ENCODE data around the gene NLRP4. TPM values are rescaled to one million over a fixed set of nuclear protein-coding genes. Genes with fewer than 3 reads are reported as not detected.

The NLRP4 gene
- total and polyA plus RNA-seq, 2 of the 4 experiments (the other 2 are of a cell fraction) = not detected

DNA sequence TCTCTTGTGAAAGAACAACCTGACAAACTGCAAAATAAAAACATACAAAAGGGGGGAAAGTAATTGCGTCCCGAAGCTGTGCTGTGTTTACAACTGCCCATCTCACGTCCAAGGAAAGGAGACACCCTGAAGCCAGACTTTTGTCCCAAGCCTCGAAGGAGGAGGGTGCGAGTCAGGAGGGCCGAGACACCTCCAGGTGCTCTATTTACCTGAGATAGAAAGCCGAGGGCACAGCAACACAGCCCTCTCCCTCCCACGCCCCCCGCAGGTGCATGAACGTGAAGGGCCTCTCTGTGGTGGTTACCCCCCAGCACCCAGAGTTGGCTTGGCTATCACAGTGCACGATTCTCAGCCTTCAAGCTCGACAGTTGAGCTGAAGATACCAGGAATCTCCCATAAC, 62.6 kb downstream of the NLRP4 start:
- no peak overlapping the region for H3K23ac ChIP-seq (ENCODE audit: low read depth, low read length)
- H4K5ac ChIP-seq (ENCODE audit: low read depth, low read length) = no peak overlapping the region
- no peaks in the 10 kb centered on the region for H3K79me1 ChIP-seq (ENCODE audit: low read depth in 1 of 2, low read length in 2 of 2)
- H2BK120ac ChIP-seq (ENCODE audit: low read depth, low read length) = no peak overlapping the region
- 80% methylated on average over 2 of the region's 12 CpGs; no CpG with 5 or more reads in 1 of the 2 experiments for WGBS, 2 experiments (ENCODE audit: extremely low coverage in 2 of 2, insufficient read length in 1 of 2)
- ATAC-seq (ENCODE audit: low read depth) (no peak), DNase-seq (no peak)
- in situ Hi-C loops (cut with MboI; ENCODE audit: low sequenced_read_pairs) (no loop called here), dilution Hi-C loops (cut with HindIII; ENCODE audit: low sequenced_read_pairs, unreplicated experiment) (no loop called here), intact Hi-C loops (cut with micrococcal nuclease) (no loop called here)
- H2AK9ac ChIP-seq (replicated peaks; ENCODE audit: low read depth, low read length, poor library complexity) = no peak overlapping the region
- no peak overlapping the region for H2BK15ac ChIP-seq (ENCODE audit: low read depth, low read length)
- H2AFZ ChIP-seq (replicated peaks; ENCODE audit: low read length, poor library complexity) = no peak overlapping the region
- no peak overlapping the region for H3K14ac ChIP-seq (replicated peaks; ENCODE audit: low read depth, low read length)
- H2AK5ac ChIP-seq (ENCODE audit: low read depth, low read length) = no peak overlapping the region
- H3K36me3 ChIP-seq (ENCODE audit: control insufficient read depth, insufficient read depth, low read length) = no peaks in the 10 kb centered on the region
- ChIA-PET POLR2A (ENCODE audit: unreplicated experiment) (no interaction called here), CTCF (no interaction called here)
- no peaks in the 10 kb centered on the region for H3K27me3 ChIP-seq (ENCODE audit: control insufficient read depth, insufficient read depth, low read length)
- no peak overlapping the region for H3K56ac ChIP-seq (ENCODE audit: extremely low read depth, insufficient read depth, low read length)
- no peak overlapping the region for H2BK5ac ChIP-seq (ENCODE audit: low read depth, low read length, poor library complexity, severe bottlenecking)
- H3K18ac ChIP-seq (ENCODE audit: low read depth, low read length) = no peak overlapping the region
- H3K4ac ChIP-seq (ENCODE audit: low read depth, low read length) = no peak overlapping the region
- no peaks in the 10 kb centered on the region for H3K4me1 ChIP-seq (ENCODE audit: control insufficient read depth, insufficient read depth, low read length)
- H4K20me1 ChIP-seq (ENCODE audit: insufficient read depth, low read length) = no peaks in the 10 kb centered on the region
- H2BK20ac ChIP-seq (ENCODE audit: low read depth, low read length) = no peak overlapping the region
- no TSS peak for BruUV-seq (replicated peaks)
- H3K9me3 ChIP-seq (ENCODE audit: control insufficient read depth, insufficient read depth, low read length) = peaks cover 45% of the 10 kb centered on the region
- H4K8ac ChIP-seq (ENCODE audit: low read depth in 2 of 2, low read length in 2 of 2) = no peak overlapping the region
- no peak overlapping the region for H3K27ac ChIP-seq (ENCODE audit: insufficient read depth, low read length)
- TF ChIP-seq, protein P1, sequence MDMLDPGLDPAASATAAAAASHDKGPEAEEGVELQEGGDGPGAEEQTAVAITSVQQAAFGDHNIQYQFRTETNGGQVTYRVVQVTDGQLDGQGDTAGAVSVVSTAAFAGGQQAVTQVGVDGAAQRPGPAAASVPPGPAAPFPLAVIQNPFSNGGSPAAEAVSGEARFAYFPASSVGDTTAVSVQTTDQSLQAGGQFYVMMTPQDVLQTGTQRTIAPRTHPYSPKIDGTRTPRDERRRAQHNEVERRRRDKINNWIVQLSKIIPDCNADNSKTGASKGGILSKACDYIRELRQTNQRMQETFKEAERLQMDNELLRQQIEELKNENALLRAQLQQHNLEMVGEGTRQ (IDR thresholded peaks at IDR 0.05; ENCODE audit: low read depth, low read length) = no peak
- TF ChIP-seq, protein P2, sequence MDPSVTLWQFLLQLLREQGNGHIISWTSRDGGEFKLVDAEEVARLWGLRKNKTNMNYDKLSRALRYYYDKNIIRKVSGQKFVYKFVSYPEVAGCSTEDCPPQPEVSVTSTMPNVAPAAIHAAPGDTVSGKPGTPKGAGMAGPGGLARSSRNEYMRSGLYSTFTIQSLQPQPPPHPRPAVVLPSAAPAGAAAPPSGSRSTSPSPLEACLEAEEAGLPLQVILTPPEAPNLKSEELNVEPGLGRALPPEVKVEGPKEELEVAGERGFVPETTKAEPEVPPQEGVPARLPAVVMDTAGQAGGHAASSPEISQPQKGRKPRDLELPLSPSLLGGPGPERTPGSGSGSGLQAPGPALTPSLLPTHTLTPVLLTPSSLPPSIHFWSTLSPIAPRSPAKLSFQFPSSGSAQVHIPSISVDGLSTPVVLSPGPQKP (IDR thresholded peaks at IDR 0.05; ENCODE audit: borderline replicate concordance, low read depth, low read length) = no peak
- TF ChIP-seq POLR2A (IDR thresholded peaks at IDR 0.05; ENCODE audit: low read depth, low read length) = no peak
- TF ChIP-seq MAFK (IDR thresholded peaks at IDR 0.05; ENCODE audit: low read depth, low read length) = no peak
- no peak for TF ChIP-seq RFX5 (IDR thresholded peaks at IDR 0.05; ENCODE audit: low read depth, low read length)
- no peak overlapping the region for H3K4me3 ChIP-seq (ENCODE audit: insufficient read depth, low read depth, low read length)
- no peaks in the 10 kb centered on the region for H3K9me1 ChIP-seq (ENCODE audit: insufficient read depth, low read length)
- H3K9ac ChIP-seq (ENCODE audit: low read depth, low read length) = no peak overlapping the region
- no peak overlapping the region for H3K4me2 ChIP-seq (ENCODE audit: low read depth, low read length)
- no peak overlapping the region for H4K91ac ChIP-seq (ENCODE audit: insufficient read depth, low read depth, low read length)
